Measurements from ENCODE around the gene N4BP2L2. TPM values are rescaled to one million over a fixed set of nuclear protein-coding genes. Genes with fewer than 3 reads are reported as not detected.

N4BP2L2 gene
- total and polyA plus RNA-seq, 2 of the 4 experiments (the other 2 are of a cell fraction): 28.7 to 34.6 TPM

- no peak for TF ChIP-seq CHD1 (IDR thresholded peaks at IDR 0.05; ENCODE audit: low read depth, low read length)
These were observed 413 bp downstream of the N4BP2L2 start (continued) for GRCh38 chr13:32538143-32538620.

DNA sequence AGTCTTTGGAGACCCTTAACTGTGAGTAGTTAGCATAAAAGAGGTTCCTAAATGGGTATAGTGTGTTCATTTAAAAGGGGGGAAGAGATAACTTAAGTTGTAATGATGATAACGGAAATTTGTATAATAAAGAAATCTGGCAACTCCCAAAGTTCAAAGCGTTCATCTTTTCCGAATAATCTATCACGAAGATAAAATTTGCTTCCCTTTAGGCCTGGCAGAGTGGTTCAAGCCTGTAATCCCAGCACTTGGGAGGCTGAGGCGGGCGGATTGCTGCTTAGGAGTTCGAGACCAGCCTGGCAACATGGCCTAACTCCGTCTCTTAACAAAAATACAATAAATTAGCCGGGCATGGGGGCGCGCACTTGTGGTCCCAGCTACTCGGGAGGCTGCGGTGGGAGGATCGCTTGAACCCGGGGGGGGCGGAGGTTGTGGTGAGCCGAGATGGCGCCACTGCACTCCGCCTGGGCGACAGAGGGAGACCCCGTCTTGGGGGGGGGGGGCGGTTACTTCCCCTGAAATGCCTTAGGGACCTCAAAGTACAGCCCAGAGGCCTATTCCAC is 934 bp downstream of the N4BP2L2 start:
- Histone ChIP-seq H3K9me3 (ENCODE audit: control insufficient read depth, insufficient read depth, low read length) (no peaks in the 10 kb centered on the region), H3K4me2 (ENCODE audit: low read depth, low read length) (peak overlapping the region; percentile 97), H2BK120ac (ENCODE audit: low read depth, low read length) (peak overlapping the region; percentile 21), H2BK15ac (ENCODE audit: low read depth, low read length) (no peak overlapping the region), H3K4me1 (ENCODE audit: control insufficient read depth, insufficient read depth, low read length) (no peaks in the 10 kb centered on the region; the same call in 1 of the 2 replicates), H3K23ac (ENCODE audit: low read depth, low read length) (peak overlapping the region; percentile 96), H3K9me1 (ENCODE audit: insufficient read depth, low read length) (no peaks in the 10 kb centered on the region), H4K20me1 (ENCODE audit: insufficient read depth, low read length) (peaks cover 6% of the 10 kb centered on the region; the same call in 1 of the 2 replicates), H3K4me3 (ENCODE audit: insufficient read depth, low read depth, low read length) (peak overlapping the region; percentile 75), H2BK20ac (ENCODE audit: low read depth, low read length) (no peak overlapping the region), H2AK9ac (replicated peaks; ENCODE audit: low read depth, low read length, poor library complexity) (peak overlapping the region; percentile 97), H3K14ac (replicated peaks; ENCODE audit: low read depth, low read length) (peak overlapping the region; percentile 90), H2BK5ac (ENCODE audit: low read depth, low read length, poor library complexity, severe bottlenecking) (peak overlapping the region; percentile 87), H4K5ac (ENCODE audit: low read depth, low read length) (peak overlapping the region; percentile 93), H2AFZ (replicated peaks; ENCODE audit: low read length, poor library complexity) (peak overlapping the region; percentile 89), H3K9ac (ENCODE audit: low read depth, low read length) (peak overlapping the region; percentile 89), H3K27me3 (ENCODE audit: control insufficient read depth, insufficient read depth, low read length) (no peaks in the 10 kb centered on the region), H3K36me3 (ENCODE audit: control insufficient read depth, insufficient read depth, low read length) (0 out of 2 replicates have a peak, but pooled peaks cover 1% of the 10 kb centered on the region), H3K56ac (ENCODE audit: extremely low read depth, insufficient read depth, low read length) (peak overlapping the region; percentile 94), H3K18ac (ENCODE audit: low read depth, low read length) (peak overlapping the region; percentile 76), H3K79me1 (ENCODE audit: low read depth in 1 of 2, low read length in 2 of 2) (peaks cover 14 to 38% of the 10 kb centered on the region in 2 experiments), H4K91ac (ENCODE audit: insufficient read depth, low read depth, low read length) (peak overlapping the region; percentile 91), H3K4ac (ENCODE audit: low read depth, low read length) (peak overlapping the region; percentile 87), H4K8ac (ENCODE audit: low read depth in 2 of 2, low read length in 2 of 2) (peak overlapping the region; percentile 80 to 99), H3K27ac (ENCODE audit: insufficient read depth, low read length) (peak overlapping the region; percentile 80), H2AK5ac (ENCODE audit: low read depth, low read length) (peak overlapping the region; percentile 86)
- ChIA-PET POLR2A (ENCODE audit: unreplicated experiment) (interaction anchor here (0.6 kb wide), 2 partner anchors 287 to 959 kb away, joined by 3 read pairs; no protein-coding TSS in a partner anchor), CTCF (interaction anchor here (0.6 to 0.9 kb wide), 3 partner anchors 18 to 274 kb away, joined by 3 to 4 read pairs (median 3); no protein-coding TSS in a partner anchor)
- TF ChIP-seq BHLHE40 (IDR thresholded peaks at IDR 0.05; ENCODE audit: low read depth, low read length) (no peak), RAD21 (IDR thresholded peaks at IDR 0.05; ENCODE audit: low read length) (no peak), CEBPB (IDR thresholded peaks at IDR 0.05; ENCODE audit: low read depth, low read length) (no peak), MAZ (IDR thresholded peaks at IDR 0.05; ENCODE audit: borderline replicate concordance, low read depth, low read length) (no peak), ELK1 (IDR thresholded peaks at IDR 0.05; ENCODE audit: borderline replicate concordance, low read depth, low read length) (no peak), NFE2L2 (IDR thresholded peaks at IDR 0.05; ENCODE audit: low read depth, low read length) (no peak), FOS (IDR thresholded peaks at IDR 0.05; ENCODE audit: low read depth, low read length) (no peak)
- TF ChIP-seq, protein P1, sequence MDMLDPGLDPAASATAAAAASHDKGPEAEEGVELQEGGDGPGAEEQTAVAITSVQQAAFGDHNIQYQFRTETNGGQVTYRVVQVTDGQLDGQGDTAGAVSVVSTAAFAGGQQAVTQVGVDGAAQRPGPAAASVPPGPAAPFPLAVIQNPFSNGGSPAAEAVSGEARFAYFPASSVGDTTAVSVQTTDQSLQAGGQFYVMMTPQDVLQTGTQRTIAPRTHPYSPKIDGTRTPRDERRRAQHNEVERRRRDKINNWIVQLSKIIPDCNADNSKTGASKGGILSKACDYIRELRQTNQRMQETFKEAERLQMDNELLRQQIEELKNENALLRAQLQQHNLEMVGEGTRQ (IDR thresholded peaks at IDR 0.05; ENCODE audit: low read depth, low read length): no peak
- intact Hi-C loops (cut with micrococcal nuclease): loop anchor here (5.0 kb wide), 1 partner anchor 220 kb away; the partner anchor contains the start of genes BRCA2 and ZAR1L
- ATAC-seq (ENCODE audit: low read depth) (no peak), DNase-seq (no peak)
- WGBS, 2 experiments (ENCODE audit: extremely low coverage in 2 of 2, insufficient read length in 1 of 2): 0% methylated on average over 1 of the region's 22 CpGs; no CpG with 5 or more reads in 1 of the 2 experiments
- dilution Hi-C loops (cut with HindIII; ENCODE audit: low sequenced_read_pairs, unreplicated experiment): no loop called here
- in situ Hi-C loops (cut with MboI; ENCODE audit: low sequenced_read_pairs): no loop called here
- BruUV-seq (replicated peaks): no TSS peak

Data from IMR-90 (cell line).